ENCODE measurements around the gene REXO1. TPM values are rescaled to one million over a fixed set of nuclear protein-coding genes. Genes with fewer than 3 reads are reported as not detected.
"Not testable (repeated sequence)": the region's sequence is repeated elsewhere in the genome, so short reads cannot be mapped to it uniquely, and the experiment has no call there.

The REXO1 gene, protein sequence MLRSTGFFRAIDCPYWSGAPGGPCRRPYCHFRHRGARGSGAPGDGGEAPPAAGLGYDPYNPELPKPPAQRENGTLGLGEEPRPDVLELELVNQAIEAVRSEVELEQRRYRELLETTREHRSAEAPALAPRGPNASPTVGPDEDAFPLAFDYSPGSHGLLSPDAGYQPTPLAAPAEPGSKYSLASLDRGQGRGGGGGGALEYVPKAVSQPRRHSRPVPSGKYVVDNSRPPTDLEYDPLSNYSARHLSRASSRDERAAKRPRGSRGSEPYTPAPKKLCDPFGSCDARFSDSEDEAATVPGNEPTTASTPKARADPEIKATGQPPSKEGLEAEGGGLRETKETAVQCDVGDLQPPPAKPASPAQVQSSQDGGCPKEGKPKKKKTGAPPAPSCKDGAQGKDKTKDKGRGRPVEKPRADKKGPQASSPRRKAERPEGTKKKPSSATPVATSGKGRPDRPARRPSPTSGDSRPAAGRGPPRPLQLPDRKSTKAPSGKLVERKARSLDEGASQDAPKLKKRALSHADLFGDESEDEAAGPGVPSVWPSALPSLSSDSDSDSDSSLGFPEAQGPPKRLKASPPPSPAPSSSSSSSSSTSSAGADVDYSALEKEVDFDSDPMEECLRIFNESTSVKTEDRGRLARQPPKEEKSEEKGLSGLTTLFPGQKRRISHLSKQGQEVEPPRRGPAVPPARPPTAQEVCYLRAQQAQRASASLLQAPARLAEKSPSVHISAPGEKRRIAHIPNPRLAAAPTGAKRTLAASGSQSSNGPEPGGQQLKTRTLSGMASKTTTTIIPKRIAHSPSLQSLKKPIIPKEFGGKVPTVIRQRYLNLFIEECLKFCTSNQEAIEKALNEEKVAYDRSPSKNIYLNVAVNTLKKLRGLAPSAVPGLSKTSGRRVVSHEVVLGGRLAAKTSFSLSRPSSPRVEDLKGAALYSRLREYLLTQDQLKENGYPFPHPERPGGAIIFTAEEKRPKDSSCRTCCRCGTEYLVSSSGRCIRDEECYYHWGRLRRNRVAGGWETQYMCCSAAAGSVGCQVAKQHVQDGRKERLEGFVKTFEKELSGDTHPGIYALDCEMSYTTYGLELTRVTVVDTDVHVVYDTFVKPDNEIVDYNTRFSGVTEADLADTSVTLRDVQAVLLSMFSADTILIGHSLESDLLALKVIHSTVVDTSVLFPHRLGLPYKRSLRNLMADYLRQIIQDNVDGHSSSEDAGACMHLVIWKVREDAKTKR
- polyA plus RNA-seq (2012; ENCODE audit: insufficient read depth, insufficient read length) = 27.1 TPM

DNA sequence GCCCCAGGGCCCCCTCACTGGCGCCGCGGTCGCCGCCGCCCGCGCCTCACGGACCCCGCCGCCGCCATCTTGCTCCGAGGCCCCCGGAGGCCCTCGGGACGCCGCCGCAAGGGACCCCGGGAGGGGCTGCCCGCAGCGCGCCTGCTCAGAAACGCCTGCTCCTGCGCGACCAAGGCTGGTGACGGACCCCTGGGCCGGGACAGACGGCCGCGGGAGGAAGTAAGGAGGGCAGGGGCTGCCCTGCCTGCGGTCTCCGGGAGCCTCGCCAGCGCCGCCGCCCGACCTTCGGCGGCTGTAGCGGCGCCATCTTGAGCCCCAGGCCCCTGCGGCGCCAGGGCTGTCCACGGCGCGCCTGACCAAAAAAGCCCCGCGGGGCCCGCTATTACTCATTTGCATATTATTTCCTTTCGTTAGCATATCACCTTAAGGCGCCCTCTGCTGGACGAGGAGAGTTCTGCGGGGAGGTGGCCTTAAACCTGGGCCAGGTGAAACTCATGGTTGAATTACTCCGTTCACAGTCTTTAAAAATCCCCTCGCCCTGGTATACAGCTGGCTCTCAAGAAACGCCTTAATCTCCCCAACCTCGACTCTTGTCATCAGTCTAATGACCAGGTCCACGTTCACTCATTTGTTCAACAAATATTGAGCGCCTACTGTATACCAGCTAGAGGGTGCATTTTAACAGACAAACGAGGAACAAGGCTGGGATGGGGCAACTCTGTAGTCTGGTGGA, at the start of gene REXO1:
Gene REXO1 (minus strand): TSS at position 85 of the 733 bp plus-strand sequence. CDS start 125 bp downstream, outside the sequence.
- peak within 1 kb of the TSS; percentile 86 for H3K4me3 ChIP-seq (ENCODE audit: low read length)
- DNase-seq (ENCODE audit: low read depth, low spot score) = peak; percentile 92

DNA sequence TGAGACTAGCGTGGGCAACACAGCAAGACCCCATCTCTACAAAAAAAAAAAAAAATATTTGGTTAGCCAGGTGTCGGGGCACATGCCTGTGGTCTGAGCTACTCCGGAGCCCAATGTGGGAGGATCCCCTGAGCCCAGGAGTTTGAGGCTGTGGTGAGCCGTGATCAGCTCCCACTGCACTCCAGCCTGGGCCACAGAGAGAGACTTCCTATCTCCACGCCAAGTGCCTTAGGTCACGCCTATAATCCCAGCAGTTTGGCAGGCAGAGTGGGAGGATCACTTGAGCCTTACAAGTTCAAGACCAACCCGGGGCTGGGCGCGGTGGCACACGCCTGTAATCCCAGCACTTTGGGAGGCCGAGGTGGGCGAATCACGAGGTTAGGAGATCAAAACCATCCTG, 48.2 kb upstream of the REXO1 start:
- no peak for DNase-seq (ENCODE audit: low read depth, low spot score)
- no peak overlapping the region for H3K4me3 ChIP-seq (ENCODE audit: low read length)

DNA sequence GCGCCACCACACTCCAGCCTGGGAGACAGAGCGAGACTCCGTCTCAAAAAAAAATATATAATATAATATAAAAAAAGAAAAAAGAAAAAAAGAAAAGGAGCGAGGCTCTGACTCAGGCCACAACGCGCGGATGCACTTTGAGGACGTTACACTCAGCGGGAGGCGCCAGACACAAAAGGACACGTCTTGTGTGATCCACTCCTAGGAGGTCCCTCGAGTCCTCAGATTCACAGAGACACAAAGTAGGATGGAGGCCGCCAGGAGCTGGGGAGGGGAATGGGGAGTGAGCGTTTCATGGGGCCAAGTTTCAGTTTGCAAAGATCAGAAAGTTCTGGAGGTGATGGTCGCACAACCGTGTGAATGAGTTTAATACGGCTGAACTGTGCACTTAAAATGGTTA, 45.5 kb upstream of the REXO1 start:
- no peak overlapping the region for H3K4me3 ChIP-seq (ENCODE audit: low read length)
- no peak for DNase-seq (ENCODE audit: low read depth, low spot score)

DNA sequence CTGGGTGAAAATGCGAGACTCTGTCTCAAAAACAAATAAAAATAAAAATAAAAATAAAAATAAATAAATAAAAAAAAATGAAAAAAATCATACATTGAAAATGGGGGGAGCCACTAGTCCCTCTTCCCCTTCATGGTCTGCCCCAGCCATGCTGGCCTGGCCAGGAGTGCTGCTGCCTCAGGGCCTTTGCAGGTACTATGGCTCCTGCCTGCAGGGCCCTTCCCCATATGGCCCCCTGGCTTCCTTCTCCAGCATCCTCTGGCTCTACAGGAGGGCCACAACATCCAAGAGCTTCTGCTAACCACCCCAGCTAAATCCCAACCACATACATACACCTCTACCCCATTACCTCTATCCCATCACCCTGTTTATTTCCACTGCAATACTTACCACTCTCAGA, 41.6 kb upstream of the REXO1 start:
- H3K4me3 ChIP-seq (ENCODE audit: low read length) = no peak overlapping the region
- no peak for DNase-seq (ENCODE audit: low read depth, low spot score)

DNA sequence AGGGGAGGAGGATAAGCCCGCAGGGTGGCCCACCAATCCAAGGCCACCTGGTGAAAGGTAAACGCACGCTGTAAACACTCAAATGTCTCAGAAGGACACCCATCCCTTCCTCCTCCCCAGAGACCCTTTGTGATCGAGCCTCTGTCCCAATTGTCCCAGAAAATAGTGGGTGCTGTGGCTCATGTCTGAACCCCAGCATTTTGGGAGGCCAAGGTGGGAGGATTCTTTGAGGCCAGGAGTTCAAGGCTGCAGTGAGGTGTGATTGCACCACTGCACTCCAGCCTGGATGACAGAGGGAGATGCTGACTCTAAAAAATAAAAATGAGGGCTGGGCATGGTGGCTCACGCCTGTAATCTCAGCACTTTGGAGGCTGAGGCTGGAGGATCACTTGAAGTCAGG, 40.1 kb upstream of the REXO1 start:
- H3K4me3 ChIP-seq (ENCODE audit: low read length) = no peak overlapping the region
- DNase-seq (ENCODE audit: low read depth, low spot score) = no peak

DNA sequence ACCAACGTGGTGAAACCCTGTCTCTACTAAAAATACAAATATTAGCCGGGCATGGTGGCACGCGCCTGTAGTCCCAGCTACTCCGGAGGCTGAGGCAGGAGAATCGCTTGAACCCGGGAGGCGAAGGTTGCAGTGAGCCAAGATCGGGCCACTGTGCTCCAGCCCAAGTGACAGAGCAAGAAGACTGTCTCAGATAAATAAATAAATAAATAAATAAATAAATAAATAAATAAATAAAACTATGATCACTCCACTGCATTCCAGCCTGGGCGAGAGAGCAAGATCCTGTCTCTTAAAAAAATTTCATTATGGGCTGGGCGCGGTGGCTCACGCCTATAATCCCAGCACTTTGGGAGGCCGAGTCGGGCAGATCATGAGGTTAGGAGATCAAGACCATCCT, 38.1 kb upstream of the REXO1 start:
- DNase-seq (ENCODE audit: low read depth, low spot score); H3K4me3 ChIP-seq (ENCODE audit: low read length): not testable (repeated sequence)

DNA sequence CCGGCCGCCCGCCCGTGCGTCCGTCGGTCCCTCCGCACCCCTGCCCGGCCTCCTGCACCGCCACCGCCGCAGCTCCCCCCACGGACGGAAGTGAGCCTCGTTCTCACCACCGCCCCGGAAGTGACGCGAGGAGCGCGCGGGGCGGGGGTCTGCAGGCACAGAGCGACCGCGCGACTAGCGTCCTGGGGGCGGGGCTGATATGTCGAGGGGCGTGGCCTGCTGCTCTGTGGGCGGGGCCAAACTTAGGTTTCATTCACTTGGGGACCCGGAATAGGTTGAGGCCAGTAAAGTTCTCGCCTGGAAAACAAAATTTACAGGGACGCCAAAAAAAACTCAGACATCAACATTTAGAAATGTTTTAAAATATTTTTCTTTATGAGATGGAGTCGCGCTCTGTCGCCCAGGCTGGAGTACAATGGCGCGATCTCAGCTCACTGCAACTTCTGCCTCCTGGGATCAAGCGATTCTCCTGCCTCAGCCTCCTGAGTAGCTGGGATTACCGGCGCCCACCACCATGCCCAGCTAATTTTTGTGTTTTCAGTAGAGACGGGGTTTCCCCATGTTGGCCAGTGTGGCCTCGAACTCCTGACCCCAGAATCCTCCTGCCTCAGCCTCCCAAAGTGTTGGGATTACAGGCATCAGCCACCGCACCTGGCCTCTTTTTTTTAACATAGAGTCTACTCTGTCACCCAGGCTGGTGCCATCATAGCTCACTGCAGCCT, 37.3 kb upstream of the REXO1 start, which contains the start of gene ABHD17A:
Gene ABHD17A (minus strand): TSS at position 99 of the 722 bp plus-strand sequence. CDS start 3,930 bp downstream, outside the sequence.
- DNase-seq (ENCODE audit: low read depth, low spot score) = peak; percentile 89
- H3K4me3 ChIP-seq (ENCODE audit: low read length) = peak within 1 kb of the TSS; percentile 91

DNA sequence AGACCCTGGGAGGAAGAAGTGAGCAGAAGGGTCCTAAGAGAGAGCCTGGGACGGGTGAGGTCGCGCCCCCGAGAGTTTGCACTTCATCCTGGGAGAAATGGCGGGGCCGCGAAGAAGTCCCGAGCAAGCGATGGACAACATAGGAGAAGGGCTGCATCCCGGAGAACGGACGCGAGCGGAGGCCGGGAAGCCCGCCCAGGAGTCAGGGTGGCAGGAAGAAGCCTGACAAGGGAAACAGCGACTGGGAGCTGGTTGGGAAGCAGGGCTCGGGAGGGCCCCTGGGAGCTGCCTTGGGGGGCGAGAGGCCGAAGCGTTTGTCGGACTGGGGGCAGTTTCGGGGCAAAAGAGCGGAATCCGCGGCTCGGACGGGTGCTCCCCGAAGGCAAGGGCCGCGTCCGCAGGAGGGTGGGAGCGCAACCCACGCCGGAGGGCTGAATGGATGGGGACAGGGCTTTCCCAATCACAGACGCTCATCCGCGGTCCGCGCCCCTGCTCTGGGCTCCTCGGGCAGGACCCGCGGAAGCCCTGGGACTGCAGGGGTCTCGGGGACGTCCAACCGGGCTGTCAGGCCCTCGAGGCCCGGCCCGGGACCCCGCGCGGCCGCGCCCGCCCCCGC, 36.5 kb upstream of the REXO1 start:
- peak overlapping the region; percentile 91 for H3K4me3 ChIP-seq (ENCODE audit: low read length)
- DNase-seq (ENCODE audit: low read depth, low spot score) = no peak

DNA sequence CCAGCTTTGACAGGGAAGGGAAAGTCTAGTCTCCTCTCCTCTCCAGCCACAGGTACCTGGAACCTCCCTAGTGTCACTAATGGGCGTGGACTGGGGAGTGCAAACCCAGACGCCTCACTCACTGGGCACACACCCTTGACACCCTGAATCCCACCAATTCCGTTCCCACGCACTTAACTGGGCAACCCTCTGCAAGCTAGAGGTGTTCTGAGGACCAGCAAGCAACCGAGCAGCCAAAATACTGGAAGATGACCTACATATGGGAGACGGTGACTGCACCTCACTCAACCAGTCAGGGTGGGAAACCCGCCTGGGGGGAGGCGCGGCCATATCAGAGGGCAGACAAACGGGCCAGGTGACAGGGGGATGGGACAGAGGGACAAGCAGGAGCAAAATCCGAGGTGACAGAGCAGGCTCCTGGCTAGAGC, 36.0 kb upstream of the REXO1 start:
- no peak for DNase-seq (ENCODE audit: low read depth, low spot score)
- H3K4me3 ChIP-seq (ENCODE audit: low read length) = peak overlapping the region; percentile 91

DNA sequence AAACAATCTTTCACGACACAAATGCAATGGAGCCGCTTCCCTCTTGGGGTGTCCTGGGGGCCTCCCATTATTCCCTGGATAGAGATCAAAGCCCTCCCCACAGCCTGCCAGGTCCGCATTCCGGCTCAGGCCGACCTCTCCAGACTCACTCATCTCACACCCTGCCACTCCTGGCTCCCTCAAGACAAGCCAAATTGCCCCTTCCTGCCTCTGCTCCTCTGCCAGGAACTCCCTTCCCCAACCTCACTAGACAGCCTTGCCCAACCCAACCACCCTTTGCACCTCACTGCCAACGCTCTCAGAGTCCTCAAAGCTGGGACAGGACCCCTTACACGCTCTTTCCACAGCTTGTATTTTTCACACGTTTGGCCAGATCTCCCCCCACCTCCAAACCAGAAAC, 35.5 kb upstream of the REXO1 start:
- H3K4me3 ChIP-seq (ENCODE audit: low read length) = peak overlapping the region; percentile 91
- no peak for DNase-seq (ENCODE audit: low read depth, low spot score)

DNA sequence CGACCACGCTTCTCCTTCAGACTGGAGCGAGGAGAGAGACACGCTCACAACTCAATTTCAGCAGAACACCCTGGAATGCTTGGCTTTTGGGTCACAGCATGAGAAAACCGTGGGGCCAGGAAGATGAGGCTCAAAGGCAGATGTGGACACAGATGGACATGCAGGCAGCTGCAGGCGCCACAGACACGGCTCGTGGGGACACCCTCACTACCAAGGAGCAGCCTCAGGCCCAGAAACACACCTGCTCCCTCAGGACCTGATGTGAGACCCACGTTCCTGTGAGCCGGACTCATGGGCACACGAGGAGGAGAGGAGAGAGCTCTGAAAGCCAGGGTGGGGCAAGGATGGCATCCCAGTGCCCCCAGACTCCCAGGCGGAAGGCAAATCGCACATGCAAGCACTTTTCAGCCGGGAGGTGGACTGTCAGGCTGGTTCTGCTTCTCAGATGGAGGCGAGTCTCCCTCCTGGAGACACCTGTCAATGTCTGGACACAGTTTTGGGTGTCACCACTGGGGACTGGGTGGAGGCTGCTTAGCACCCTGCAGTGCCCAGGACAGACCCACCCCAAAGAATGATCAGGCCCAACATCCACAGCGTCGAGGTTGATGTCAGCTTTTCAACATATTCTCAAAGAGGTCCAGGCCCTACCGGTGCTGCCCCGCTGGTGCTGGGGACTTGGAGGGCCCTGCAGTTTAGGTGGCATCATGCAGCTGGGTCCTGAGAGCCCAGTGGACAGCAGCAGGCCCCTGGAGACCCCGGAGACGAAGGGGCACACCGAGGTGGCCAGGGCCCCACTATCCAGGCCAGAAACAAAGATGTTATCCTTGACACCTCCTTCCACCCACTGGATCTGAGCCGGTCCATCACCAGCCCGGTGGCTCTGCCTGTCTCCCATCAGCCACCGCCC, 34.8 kb upstream of the REXO1 start:
- DNase-seq (ENCODE audit: low read depth, low spot score) = no peak
- peak overlapping the region; percentile 91 for H3K4me3 ChIP-seq (ENCODE audit: low read length)

DNA sequence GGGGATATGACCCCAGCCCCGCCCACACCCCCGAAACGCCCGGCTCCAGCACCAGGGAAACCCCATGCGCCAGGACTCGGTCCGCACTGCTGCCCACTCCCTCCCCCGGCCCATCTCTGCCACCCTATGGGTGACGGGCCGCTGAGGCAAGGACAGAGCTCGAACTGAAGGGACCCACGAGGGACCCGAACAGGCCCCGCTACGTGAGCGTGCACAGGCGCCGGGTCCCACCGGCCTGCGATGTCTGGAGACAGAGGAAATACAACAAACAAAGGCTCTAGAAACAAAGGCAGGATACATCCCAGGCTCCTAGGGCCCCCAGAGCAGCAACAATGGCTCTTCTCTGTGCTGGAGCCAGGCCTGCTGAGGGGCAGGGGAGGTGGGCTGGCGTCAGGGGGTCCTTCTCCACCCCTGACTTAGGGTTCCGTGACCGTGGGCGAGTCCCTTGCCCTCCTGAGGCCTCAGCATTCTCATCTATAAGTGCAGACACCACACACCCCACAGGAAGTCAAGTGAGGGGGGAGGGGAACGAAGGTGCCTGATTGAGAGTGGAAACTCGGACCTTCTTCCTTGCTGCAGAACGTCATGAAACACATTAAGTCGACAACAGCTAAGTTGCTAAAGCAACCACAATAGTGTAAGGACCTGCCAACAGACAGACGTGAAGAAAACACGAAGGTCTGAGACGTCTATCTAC, 34.0 kb upstream of the REXO1 start:
- H3K4me3 ChIP-seq (ENCODE audit: low read length) = peak overlapping the region; percentile 36
- peak; percentile 56 for DNase-seq (ENCODE audit: low read depth, low spot score)

DNA sequence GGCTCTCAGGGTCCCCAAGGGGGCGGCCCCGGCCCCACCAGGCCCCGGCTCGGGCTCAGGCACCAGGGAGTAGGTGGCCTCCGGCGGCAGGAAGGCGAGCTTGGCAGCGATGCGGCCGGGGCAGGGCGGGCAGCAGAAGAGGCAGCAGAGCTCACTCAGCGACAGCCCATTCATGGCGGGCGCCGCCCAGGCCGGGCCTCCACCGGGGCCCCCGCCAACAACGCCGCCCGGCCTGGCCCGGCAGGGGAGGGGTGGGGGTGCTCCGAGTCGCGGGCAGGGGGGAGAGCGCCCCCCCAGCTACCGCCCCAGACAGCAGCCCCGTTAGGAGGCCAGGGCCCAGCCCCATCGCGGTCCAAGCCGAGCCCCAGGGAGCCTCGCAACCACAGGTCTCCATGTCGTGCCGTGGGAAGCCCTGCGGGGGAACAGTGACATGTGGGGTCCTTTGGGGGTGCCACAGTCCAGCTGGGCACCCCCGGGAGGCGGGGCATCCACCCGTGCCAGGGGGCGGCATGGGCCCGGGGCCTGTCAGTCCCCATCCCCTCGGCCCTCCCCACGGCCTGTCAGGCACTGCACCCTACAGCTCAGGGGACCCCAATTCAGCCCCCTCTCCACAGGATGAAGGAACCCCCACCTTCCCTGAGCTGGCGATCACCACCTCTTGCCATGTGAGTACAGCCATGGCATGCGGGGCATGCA, 33.3 kb upstream of the REXO1 start:
- H3K4me3 ChIP-seq (ENCODE audit: low read length); DNase-seq (ENCODE audit: low read depth, low spot score): not testable (repeated sequence)

DNA sequence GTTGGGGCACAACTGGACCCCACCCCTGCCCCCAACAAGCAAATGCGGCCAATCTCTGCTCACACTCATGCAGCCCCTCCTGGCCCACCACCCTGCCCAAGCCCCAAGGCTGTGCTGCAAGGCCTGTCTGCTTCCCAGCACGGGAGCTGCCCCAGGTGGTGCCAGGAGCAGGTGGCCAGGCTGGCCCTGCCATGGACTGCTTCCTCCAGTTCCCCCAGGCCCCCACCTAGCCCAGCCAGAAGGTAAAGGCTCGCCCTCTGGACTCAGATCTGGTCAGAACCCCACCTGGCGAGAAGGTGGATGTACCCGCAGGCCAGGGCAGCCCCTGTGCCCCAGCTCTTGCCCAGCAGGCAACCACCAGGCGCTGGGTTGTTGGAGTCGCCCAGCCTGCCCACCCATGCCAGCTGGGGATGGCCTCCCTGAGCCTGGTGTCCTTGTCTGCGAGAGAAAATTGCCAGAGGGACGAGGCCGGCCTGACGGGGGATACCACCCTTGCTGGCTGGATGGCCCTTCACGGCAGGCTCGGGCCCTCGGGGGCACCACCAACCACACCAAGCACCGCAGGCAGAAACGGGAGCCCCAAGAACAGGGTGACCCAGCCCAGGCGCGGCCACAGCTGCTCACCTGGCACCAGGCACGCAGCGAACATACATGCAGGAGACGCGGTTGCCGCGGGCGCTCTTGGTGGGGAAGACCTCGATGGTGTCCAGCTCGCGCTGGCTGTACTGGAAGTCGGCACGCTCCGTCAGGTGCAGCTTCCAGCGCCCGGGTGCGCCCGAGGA, 32.5 kb upstream of the REXO1 start:
- DNase-seq (ENCODE audit: low read depth, low spot score) = no peak
- H3K4me3 ChIP-seq (ENCODE audit: low read length) = no peak overlapping the region

DNA sequence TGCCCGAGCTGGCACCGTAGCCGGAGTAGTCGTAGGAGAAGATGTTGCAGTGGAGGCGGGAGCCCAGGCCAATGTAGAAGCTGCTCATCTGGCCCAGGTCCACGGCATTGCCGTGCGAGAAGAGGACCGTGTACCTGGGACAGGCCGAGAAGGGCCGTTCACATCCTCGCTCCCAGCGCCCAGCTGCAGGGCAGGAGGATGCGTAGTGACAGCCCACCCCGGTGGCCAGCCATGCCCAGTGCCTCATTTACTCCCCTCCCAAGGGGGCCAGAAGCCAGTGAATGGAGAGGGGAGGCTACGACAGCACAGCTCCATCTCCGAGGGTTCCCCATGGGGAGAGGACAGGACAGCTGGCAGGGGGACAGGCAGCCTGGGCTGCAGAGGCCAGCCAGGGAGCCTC, 31.7 kb upstream of the REXO1 start:
- not testable (repeated sequence) for DNase-seq (ENCODE audit: low read depth, low spot score); H3K4me3 ChIP-seq (ENCODE audit: low read length)

Measured in Jurkat, Clone E6-1 (cell line).